Cardiac fibroblast (primary cell): ENCODE data around the gene NCK2.

Source experiments
- DNase-seq, 2 donors: peaks; one replicate each; pipeline versions ENCODE4 v3.0.0 to v3.0.0-alpha.2; 2010; ENCODE audit warnings: low read depth in 2 of 2
- H3K4me3 ChIP-seq, 2 donors: replicated peaks in 1 of 2; 1 replicate in 1 of 2; 2 replicates in 1 of 2; pipeline ENCODE4 v1.5.1; 2011; ENCODE audit warnings: low read depth in 2 of 2, low read length in 2 of 2, mild to moderate bottlenecking in 2 of 2, moderate library complexity in 1 of 2
- CTCF ChIP-seq: IDR thresholded peaks from one replicate; pipeline ENCODE4 v1.5.1; 2011; ENCODE audit warnings: low read depth, mild to moderate bottlenecking, low read length, inconsistent platforms

The NCK2 gene

GRCh38 chr2:105824446-105824845 is 79.7 kb downstream of the NCK2 start:
- peak in 1 of 2 donors; percentile 26 for DNase-seq
- no peak overlapping the region for H3K4me3 ChIP-seq
- no peak for TF ChIP-seq CTCF

GRCh38 chr2:105827351-105828096 is 82.8 kb downstream of the NCK2 start:
- H3K4me3 ChIP-seq: no peak overlapping the region
- DNase-seq: no peak
- no peak for TF ChIP-seq CTCF

DNA sequence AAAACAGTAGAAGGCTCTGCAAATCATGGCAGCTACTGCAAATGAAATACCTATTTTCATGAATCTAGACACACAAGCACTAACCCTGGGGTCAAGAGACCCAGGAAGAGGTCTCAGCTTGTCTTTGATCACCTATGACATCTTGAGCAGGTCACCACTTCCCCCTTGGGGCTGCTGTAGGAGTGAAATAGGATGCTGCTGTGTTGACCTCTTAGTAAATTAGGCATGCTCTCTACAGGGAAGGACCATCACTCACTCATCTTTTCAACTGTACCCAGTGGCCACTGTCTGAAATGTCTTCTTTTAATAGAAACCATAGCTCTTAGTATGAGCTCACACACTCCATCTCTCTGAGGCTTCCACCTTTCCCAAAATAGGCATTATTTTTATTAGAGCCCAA is 83.8 kb downstream of the NCK2 start:
- H3K4me3 ChIP-seq: no peak overlapping the region
- no peak for TF ChIP-seq CTCF
- no peak for DNase-seq

DNA sequence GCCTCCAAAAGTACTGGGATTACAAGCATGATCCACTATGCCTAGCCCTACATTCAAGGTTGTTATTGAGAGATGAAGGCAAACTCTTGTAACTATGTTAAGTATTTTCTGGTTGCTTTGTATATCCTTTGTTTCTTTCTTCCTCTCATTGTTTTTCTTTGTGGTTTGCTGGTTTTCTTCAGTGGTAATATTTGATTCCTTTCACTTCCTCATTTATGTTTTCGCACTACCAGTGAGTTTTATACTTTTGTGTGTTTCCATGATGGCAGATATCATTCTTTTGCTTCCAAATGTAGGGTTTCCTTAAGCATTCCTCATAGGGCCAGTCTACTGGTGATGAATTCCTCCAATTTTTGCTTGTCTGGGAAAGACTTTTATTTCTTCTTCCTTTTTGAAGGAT is 90.2 kb downstream of the NCK2 start:
- DNase-seq: peak in 1 of 2 donors; percentile 33
- no peak for TF ChIP-seq CTCF
- no peak overlapping the region for H3K4me3 ChIP-seq

- no peak for TF ChIP-seq CTCF
- DNase-seq: no peak
- no peak overlapping the region for H3K4me3 ChIP-seq
Observed at GRCh38 chr2:105836341-105836740, 91.6 kb downstream of the NCK2 start.

DNA sequence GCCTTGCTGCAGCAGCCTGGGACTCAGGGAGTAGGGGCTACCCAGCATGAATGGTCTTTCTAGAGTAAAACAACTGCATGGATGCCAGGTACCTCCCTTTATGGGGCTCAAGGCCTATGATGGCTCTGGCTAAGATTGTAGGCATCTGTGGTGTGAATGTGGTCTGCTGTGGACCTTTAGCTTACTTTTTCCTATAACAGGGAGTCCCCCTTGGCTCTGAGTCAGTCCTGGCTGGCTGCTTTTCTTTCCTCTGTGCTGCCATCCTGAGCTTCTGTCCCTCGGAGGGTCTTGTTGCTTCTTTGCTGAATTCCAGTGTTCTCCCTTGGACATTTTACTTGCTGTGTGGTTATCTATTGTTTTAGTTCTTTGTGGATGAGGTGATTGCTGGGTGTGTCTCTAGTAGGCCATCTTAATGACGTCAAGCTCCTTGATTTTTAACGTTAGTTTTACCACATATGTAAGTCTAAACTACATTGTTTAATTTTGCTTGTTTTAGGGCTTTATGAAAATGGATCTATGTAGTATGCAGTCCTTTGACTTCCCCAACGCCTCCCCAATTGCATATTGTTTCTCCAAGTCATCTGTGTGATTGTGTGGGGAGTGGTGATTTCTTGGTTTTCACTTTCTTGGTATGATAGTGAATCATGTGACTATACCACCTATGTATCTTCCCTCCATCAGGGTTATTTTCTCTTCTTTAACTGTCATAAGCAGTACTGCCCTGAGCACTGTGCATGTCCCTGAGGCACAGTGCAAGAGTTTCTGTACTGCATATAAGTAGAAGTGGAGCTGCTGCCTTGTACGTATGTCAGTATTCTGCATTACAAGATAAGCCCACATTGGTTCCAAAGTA is 92.4 kb downstream of the NCK2 start:
- TF ChIP-seq CTCF: no peak
- DNase-seq: no peak
- H3K4me3 ChIP-seq: no peak overlapping the region
